H1 (cell line): Measurements from ENCODE around the gene AGO3. TPM values are rescaled to one million over a fixed set of nuclear protein-coding genes. Genes with fewer than 3 reads are reported as not detected.

Experiments
- CTCF ChIA-PET: fragments of 300-600 bp; sonication (Branson Sonifier 250); formaldehyde crosslinking; loops from one replicate; lab custom pipeline; 2021; ENCODE audit not compliant: partially characterized antibody; lab: Charles Lee
- POLR2A ChIA-PET: fragments of 300-600 bp; sonication (Branson Sonifier 250); formaldehyde crosslinking; loops from one replicate; lab custom pipeline; 2021; ENCODE audit warnings: inconsistent platforms; ENCODE audit not compliant: partially characterized antibody; lab: Charles Lee
- DNase-seq, 2 experiments: peaks; one replicate each; pipeline versions ENCODE4 v3.0.0 to v3.0.0-alpha.2; 2010 to 2022; ENCODE audit warnings: low spot score in 2 of 2, low read depth in 1 of 2, mixed read lengths in 1 of 2
- FAIRE-seq: peaks from 2 replicates; lab custom pipeline; 2011; peaks lifted over from hg19 to GRCh38; lab: Jason Lieb, UNC
- H2AFZ ChIP-seq: 2 replicates; pipeline ENCODE4 v1.8.1; 2012; ENCODE audit warnings: low read length, inconsistent platforms
- H2AK5ac ChIP-seq: 2 replicates; pipeline ENCODE4 v1.6.1; 2013; ENCODE audit warnings: low read depth, low read length
- H2BK120ac ChIP-seq: replicated peaks from 2 replicates; pipeline ENCODE3; 2013; ENCODE audit warnings: low read depth, low read length, inconsistent platforms
- H2BK12ac ChIP-seq: 2 replicates; pipeline ENCODE4 v1.6.1; 2013; ENCODE audit warnings: low read depth, low read length
- H2BK15ac ChIP-seq: 2 replicates; pipeline ENCODE4 v1.6.1; 2013; ENCODE audit warnings: low read length
- H2BK20ac ChIP-seq: 2 replicates; pipeline ENCODE4 v1.6.1; 2013; ENCODE audit warnings: low read length
- H2BK5ac ChIP-seq: 2 replicates; pipeline ENCODE4 v1.6.1; 2013; ENCODE audit warnings: low read depth, low read length
- H3K14ac ChIP-seq: 2 replicates; pipeline ENCODE4 v1.6.1; 2013; ENCODE audit warnings: inconsistent platforms; ENCODE audit not compliant: insufficient read length
- H3K18ac ChIP-seq: 2 replicates; pipeline ENCODE4 v1.6.1; 2013; ENCODE audit warnings: low read length; ENCODE audit errors: extremely low read depth
- H3K23ac ChIP-seq: 2 replicates; pipeline ENCODE4 v1.6.1; 2013; ENCODE audit warnings: inconsistent platforms; ENCODE audit not compliant: insufficient read length
- H3K23me2 ChIP-seq: 2 replicates; pipeline ENCODE4 v1.6.1; 2013; ENCODE audit warnings: low read depth, low read length
- H3K27ac ChIP-seq: 2 replicates; pipeline ENCODE4 v1.6.1; 2011; ENCODE audit warnings: low read depth, low read length, inconsistent platforms
- H3K27me3 ChIP-seq, 4 experiments: replicated peaks in 1 of 4; 1 replicate in 1 of 4; 2 replicates in 3 of 4; pipeline versions ENCODE4 v1.6.1 to v1.8.1; 2011 to 2013; ENCODE audit warnings: low read length in 3 of 4, mild to moderate bottlenecking in 3 of 4, inconsistent platforms in 2 of 4, mixed read lengths in 2 of 4, moderate library complexity in 1 of 4; ENCODE audit not compliant: control insufficient read depth in 3 of 4, insufficient read depth in 3 of 4; ENCODE audit errors: extremely low read depth in 1 of 4
- H3K36me3 ChIP-seq, 4 experiments: 2 replicates each; pipeline versions ENCODE4 v1.6.1 to v1.8.1; 2011 to 2013; ENCODE audit warnings: mild to moderate bottlenecking in 4 of 4, low read length in 3 of 4, moderate library complexity in 2 of 4, control low read depth in 1 of 4, inconsistent platforms in 1 of 4; ENCODE audit not compliant: insufficient read depth in 4 of 4, control insufficient read depth in 2 of 4
- H3K4ac ChIP-seq: replicated peaks from 2 replicates; pipeline ENCODE3; 2013; ENCODE audit warnings: low read length, low read depth, mixed read lengths, inconsistent platforms; ENCODE audit not compliant: insufficient read length
- H3K4me1 ChIP-seq, 4 experiments: replicated peaks in 1 of 4; 1 replicate in 1 of 4; 2 replicates in 3 of 4; pipeline versions ENCODE4 v1.6.1 to v1.8.1; 2011 to 2013; ENCODE audit warnings: low read length in 3 of 4, inconsistent platforms in 2 of 4, mixed read lengths in 1 of 4; ENCODE audit not compliant: insufficient read depth in 4 of 4, control insufficient read depth in 3 of 4
- H3K4me2 ChIP-seq, 2 experiments: 2 replicates each; pipeline versions ENCODE4 v1.6.1 to v1.8.1; 2011 to 2013; ENCODE audit warnings: low read depth in 2 of 2, low read length in 2 of 2, control low read depth in 1 of 2, inconsistent platforms in 1 of 2, mild to moderate bottlenecking in 1 of 2; ENCODE audit not compliant: insufficient read depth in 1 of 2
- H3K4me3 ChIP-seq, 4 experiments: fragments of 200-600, 300-600 bp in 1 of 4; sonication (generic), shearing (Covaris generic), sonication (Bioruptor Twin) in 1 of 4; 2 replicates each; pipeline versions ENCODE4 v1.5.1 to v1.8.1; 2011 to 2016; ENCODE audit warnings: low read length in 4 of 4, low read depth in 3 of 4, control low read depth in 2 of 4, inconsistent platforms in 2 of 4, mild to moderate bottlenecking in 2 of 4, mixed read lengths in 1 of 4, moderate library complexity in 1 of 4; ENCODE audit not compliant: insufficient read depth in 2 of 4; ENCODE audit errors: extremely low read depth in 1 of 4
- H3K56ac ChIP-seq: replicated peaks from 2 replicates; pipeline ENCODE3; 2013; ENCODE audit warnings: low read depth, mild to moderate bottlenecking, mixed read lengths, low read length, inconsistent platforms; ENCODE audit not compliant: insufficient read length
- H3K79me1 ChIP-seq: 2 replicates; pipeline ENCODE4 v1.6.1; 2013; ENCODE audit warnings: low read depth, low read length, control low read depth
- H3K79me2 ChIP-seq, 2 experiments: 2 replicates each; pipeline versions ENCODE4 v1.6.1 to v1.8.1; 2012 to 2013; ENCODE audit warnings: low read length in 2 of 2, mild to moderate bottlenecking in 2 of 2, inconsistent platforms in 1 of 2; ENCODE audit not compliant: insufficient read depth in 2 of 2, control insufficient read depth in 1 of 2
- H3K9ac ChIP-seq, 4 experiments: replicated peaks in 1 of 4; 1 replicate in 1 of 4; 2 replicates in 3 of 4; pipeline versions ENCODE4 v1.6.1 to v1.8.1; 2011 to 2013; ENCODE audit warnings: low read depth in 3 of 4, low read length in 3 of 4, control low read depth in 2 of 4, mild to moderate bottlenecking in 2 of 4, moderate library complexity in 2 of 4, inconsistent platforms in 1 of 4; ENCODE audit errors: extremely low read depth in 1 of 4
- H3K9me3 ChIP-seq, 2 experiments: 2 replicates each; pipeline versions ENCODE4 v1.6.1 to v1.8.1; 2012 to 2013; ENCODE audit warnings: mild to moderate bottlenecking in 2 of 2, moderate library complexity in 2 of 2, control low read depth in 1 of 2, inconsistent platforms in 1 of 2, low read depth in 1 of 2, low read length in 1 of 2, mixed read lengths in 1 of 2; ENCODE audit not compliant: insufficient read depth in 2 of 2
- H4K20me1 ChIP-seq, 2 experiments: replicated peaks in 1 of 2; 2 replicates each; pipeline versions ENCODE3 to v1.8.1; 2011 to 2013; ENCODE audit warnings: inconsistent platforms in 2 of 2, low read length in 2 of 2, mild to moderate bottlenecking in 1 of 2; ENCODE audit not compliant: insufficient read depth in 2 of 2, control insufficient read depth in 1 of 2
- H4K5ac ChIP-seq: 2 replicates; pipeline ENCODE4 v1.6.1; 2013; ENCODE audit warnings: low read length, low read depth, mixed read lengths, inconsistent platforms; ENCODE audit not compliant: insufficient read length
- H4K8ac ChIP-seq: 2 replicates; pipeline ENCODE4 v1.8.0; 2013; ENCODE audit warnings: mild to moderate bottlenecking, moderate library complexity, low read length, inconsistent platforms; ENCODE audit not compliant: insufficient read depth; ENCODE audit errors: extremely low read depth
- H4K91ac ChIP-seq: replicated peaks from 2 replicates; pipeline ENCODE3; 2013; ENCODE audit warnings: low read length, mixed read lengths, inconsistent platforms; ENCODE audit not compliant: insufficient read length
- ATF2 ChIP-seq: IDR thresholded peaks from 2 replicates; pipeline ENCODE4 v1.6.1; 2012; ENCODE audit warnings: low read length, inconsistent platforms
- WGBS, 2 experiments: shearing (Covaris generic) in 1 of 2; methylation state at CpG; one replicate each; pipeline versions ENCODE4 v1.1.6 to v1.1.7; 2013 to 2015; ENCODE audit warnings: low lambda C conversion rate in 2 of 2, mixed read lengths in 2 of 2, inconsistent platforms in 1 of 2, low coverage in 1 of 2, missing lambda C conversion rate in 1 of 2; ENCODE audit not compliant: insufficient replicate concordance in 2 of 2, insufficient coverage in 1 of 2, insufficient read length in 1 of 2; ENCODE audit errors: extremely low coverage in 1 of 2, missing lambda C conversion rate in 1 of 2; 5-methylcytosine and 5-hydroxymethylcytosine counted together
- polyA plus RNA-seq, 7 experiments: library from polyadenylated mRNA; depleted of rRNA in 3 of 7; stranded (reverse) in 5 of 7; unstranded in 2 of 7; fragments of >200 nt in 5 of 7; fragments of 200-250 nt in 2 of 7; gene quantifications; 1 replicate in 5 of 7; 2 replicates in 1 of 7; 4 replicates in 1 of 7; pipeline versions ENCODE4 v1.2.1 to v1.2.3, GENCODE V29; 2011 to 2013; ENCODE audit warnings: missing spikeins in 2 of 7, mixed read lengths in 2 of 7
- total RNA-seq: library from RNA; stranded (reverse); fragmentation: NEBNext Ultra II Directional; extraction: Animal tissue kit (Norgen Biotek cat#: 25700); gene quantifications from 2 replicates; pipeline ENCODE4 v1.2.1, GENCODE V29; 2021

The AGO3 gene
- total and polyA plus RNA-seq, 2 of the 8 experiments (the other 6 are each of a cell fraction or from before 2014, with no cell fraction given): 10.7 to 26.4 TPM

- DNase-seq: no peak
- Histone ChIP-seq H3K9me3 (no peaks in the 10 kb centered on the region), H2BK5ac (no peak overlapping the region), H3K23ac (no peak overlapping the region), H3K27me3 (peaks cover 0 to 3% (median 0%) of the 10 kb centered on the region in 4 experiments; a peak in 2 of 7 replicates), H2BK15ac (no peak overlapping the region), H3K23me2 (peaks cover 13% of the 10 kb centered on the region; the same call in 1 of the 2 replicates), H3K18ac (no peak overlapping the region), H3K79me2 (peaks cover 0 to 15% of the 10 kb centered on the region in 2 experiments; a peak in 2 of 4 replicates), H4K91ac (no peak overlapping the region), H2AFZ (no peak overlapping the region), H3K36me3 (peaks cover 2 to 7% (median 5%) of the 10 kb centered on the region in 4 experiments; a peak in 5 of 8 replicates), H4K8ac (peak overlapping the region; percentile 11; the same call in 1 of the 2 replicates), H3K9ac (no peak overlapping the region), H3K4ac (no peak overlapping the region), H3K4me3 (no peak overlapping the region), H3K79me1 (peaks cover 5% of the 10 kb centered on the region; the same call in 1 of the 2 replicates), H3K27ac (no peak overlapping the region), H2BK120ac (no peak overlapping the region), H3K56ac (no peak overlapping the region), H4K20me1 (peaks cover 0 to 5% of the 10 kb centered on the region in 2 experiments), H3K4me2 (no peak overlapping the region), H2AK5ac (no peak overlapping the region), H2BK12ac (no peak overlapping the region), H3K14ac (no peak overlapping the region), H2BK20ac (no peak overlapping the region), H3K4me1 (peaks cover 0 to 18% (median 12%) of the 10 kb centered on the region in 4 experiments; a peak in 5 of 7 replicates), H4K5ac (no peak overlapping the region)
- ChIA-PET POLR2A (interaction anchor here (0.6 to 2.4 kb wide), 7 partner anchors 9 to 237 kb away, joined by 3 to 9 read pairs (median 5); partner anchors contain the start of genes AGO3, EVA1B and MAP7D1), CTCF (interaction anchor here (0.6 to 4.0 kb wide), 15 partner anchors 10 to 155 kb away, joined by 3 to 38 read pairs (median 4); partner anchors contain the start of gene AGO3)
- WGBS, 2 experiments: 86% methylated on average over 12 of the region's 12 CpGs; no CpG with 5 or more reads in 1 of the 2 experiments
- TF ChIP-seq ATF2: no peak
- no peak for FAIRE-seq
Observed at GRCh38 chr1:36086529-36087232, 155.8 kb downstream of the AGO3 start.
